Measurements from ENCODE around the gene PPIL1. TPM values are rescaled to one million over a fixed set of nuclear protein-coding genes. Genes with fewer than 3 reads are reported as not detected.

PPIL1 gene
- total and polyA plus RNA-seq, 2 of the 13 experiments (the other 11 are each of a cell fraction or from before 2014, with no cell fraction given): 74.2 to 144 TPM

DNA sequence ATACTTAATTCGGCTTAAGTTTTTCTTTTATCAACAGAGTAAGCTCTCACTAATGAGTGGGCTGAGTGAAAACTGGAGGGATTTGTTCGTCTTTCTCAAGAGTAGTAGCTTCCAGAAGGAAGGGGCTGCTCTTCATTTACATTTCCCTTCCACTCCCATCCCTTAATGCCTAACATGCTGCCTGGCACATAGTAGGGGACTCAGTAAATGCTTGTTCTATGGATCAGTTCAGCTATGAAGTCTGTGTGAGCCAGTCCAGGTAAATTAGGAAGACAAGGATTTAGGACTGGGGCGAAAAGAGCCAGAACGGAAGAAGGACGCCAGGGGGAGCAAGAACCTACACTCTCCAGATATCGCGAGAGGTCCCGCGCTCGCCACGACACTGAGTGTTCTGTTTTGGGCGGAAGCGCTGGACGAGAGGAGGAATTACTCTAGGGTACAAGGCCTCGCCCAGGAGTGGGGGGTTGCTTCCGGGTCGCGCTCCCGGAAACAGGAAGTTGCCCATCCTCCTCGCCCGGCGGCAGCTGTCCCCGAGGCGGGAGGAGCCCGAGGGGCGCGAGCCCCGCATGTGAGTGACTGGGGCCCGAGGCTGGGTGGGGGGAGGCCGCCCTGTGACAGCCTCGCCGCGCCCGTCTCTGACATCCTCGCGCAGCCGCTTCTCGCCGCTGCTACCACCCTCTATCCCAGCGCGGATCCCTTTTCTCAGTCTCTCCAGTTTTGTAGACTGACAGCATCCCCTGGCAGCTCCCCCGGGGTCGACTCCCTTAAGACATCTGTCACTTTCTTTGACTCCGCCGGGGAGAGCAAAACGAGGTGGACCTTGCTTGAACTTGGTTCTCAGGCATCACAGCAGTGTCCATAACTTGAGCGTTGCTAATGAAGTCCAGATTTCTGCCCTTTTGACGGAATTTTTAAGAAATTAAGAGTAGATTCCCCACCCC, 11.1 kb upstream of the PPIL1 start, which contains the start of gene C6orf89 (continued):
- TF ChIP-seq, protein P1, sequence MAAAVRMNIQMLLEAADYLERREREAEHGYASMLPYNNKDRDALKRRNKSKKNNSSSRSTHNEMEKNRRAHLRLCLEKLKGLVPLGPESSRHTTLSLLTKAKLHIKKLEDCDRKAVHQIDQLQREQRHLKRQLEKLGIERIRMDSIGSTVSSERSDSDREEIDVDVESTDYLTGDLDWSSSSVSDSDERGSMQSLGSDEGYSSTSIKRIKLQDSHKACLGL (CRISPR knock-in tag; IDR thresholded peaks at IDR 0.05): peak; percentile 92
- TF ChIP-seq MAF1 (CRISPR knock-in tag; IDR thresholded peaks at IDR 0.05; ENCODE audit: borderline replicate concordance) (peak; percentile 77; the same call in 1 of the 2 replicates), ATF7-NPFF (CRISPR knock-in tag; IDR thresholded peaks at IDR 0.05; ENCODE audit: low read depth) (peak; percentile 96), ZNF33A (CRISPR knock-in tag; IDR thresholded peaks at IDR 0.05; ENCODE audit: borderline replicate concordance) (peak; percentile 95; the same call in 1 of the 2 replicates), PHF21A (CRISPR knock-in tag; IDR thresholded peaks at IDR 0.05) (peak; percentile 95), ZBTB7A (CRISPR knock-in tag; IDR thresholded peaks at IDR 0.05) (no peak; the same call in none of the 2 replicates), ZMAT3 (CRISPR knock-in tag; conservative IDR thresholded peaks at IDR 0.05) (peak; percentile 97), ZNF737 (CRISPR knock-in tag; IDR thresholded peaks at IDR 0.05; ENCODE audit: borderline replicate concordance) (no peak; the same call in 1 of the 2 replicates), XRCC5 (optimal IDR thresholded peaks at IDR 0.05; ENCODE audit: low read length) (peak; percentile 99), PHF8 (CRISPR knock-in tag; IDR thresholded peaks at IDR 0.05) (peak; percentile 81), ZNF619 (CRISPR knock-in tag; IDR thresholded peaks at IDR 0.05) (no peak; the same call in 1 of the 2 replicates), PAX8 (CRISPR knock-in tag; IDR thresholded peaks at IDR 0.05; ENCODE audit: borderline replicate concordance) (no peak), HOXA5 (CRISPR knock-in tag; IDR thresholded peaks at IDR 0.05) (peak; percentile 92), ZNF83 (CRISPR knock-in tag; IDR thresholded peaks at IDR 0.05; ENCODE audit: borderline replicate concordance) (peak; percentile 85), ZNF567 (CRISPR knock-in tag; IDR thresholded peaks at IDR 0.05; ENCODE audit: borderline replicate concordance) (peak; percentile 75; the same call in 1 of the 2 replicates), ZNF724P (CRISPR knock-in tag; IDR thresholded peaks at IDR 0.05; ENCODE audit: borderline replicate concordance) (peak; percentile 98), ARNTL (CRISPR knock-in tag; IDR thresholded peaks at IDR 0.05) (peak; percentile 89), ZNF563 (CRISPR knock-in tag; IDR thresholded peaks at IDR 0.05) (peak; percentile 89), ZNF713 (CRISPR knock-in tag; IDR thresholded peaks at IDR 0.05) (peak; percentile 91; the same call in 1 of the 2 replicates)
- TF ChIP-seq, protein P2, sequence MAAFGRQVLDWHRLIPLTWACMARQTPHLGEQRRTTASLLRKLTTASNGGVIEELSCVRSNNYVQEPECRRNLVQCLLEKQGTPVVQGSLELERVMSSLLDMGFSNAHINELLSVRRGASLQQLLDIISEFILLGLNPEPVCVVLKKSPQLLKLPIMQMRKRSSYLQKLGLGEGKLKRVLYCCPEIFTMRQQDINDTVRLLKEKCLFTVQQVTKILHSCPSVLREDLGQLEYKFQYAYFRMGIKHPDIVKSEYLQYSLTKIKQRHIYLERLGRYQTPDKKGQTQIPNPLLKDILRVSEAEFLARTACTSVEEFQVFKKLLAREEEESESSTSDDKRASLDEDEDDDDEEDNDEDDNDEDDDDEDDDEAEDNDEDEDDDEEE (CRISPR knock-in tag; IDR thresholded peaks at IDR 0.05): peak; percentile 92
- TF ChIP-seq, protein P3, sequence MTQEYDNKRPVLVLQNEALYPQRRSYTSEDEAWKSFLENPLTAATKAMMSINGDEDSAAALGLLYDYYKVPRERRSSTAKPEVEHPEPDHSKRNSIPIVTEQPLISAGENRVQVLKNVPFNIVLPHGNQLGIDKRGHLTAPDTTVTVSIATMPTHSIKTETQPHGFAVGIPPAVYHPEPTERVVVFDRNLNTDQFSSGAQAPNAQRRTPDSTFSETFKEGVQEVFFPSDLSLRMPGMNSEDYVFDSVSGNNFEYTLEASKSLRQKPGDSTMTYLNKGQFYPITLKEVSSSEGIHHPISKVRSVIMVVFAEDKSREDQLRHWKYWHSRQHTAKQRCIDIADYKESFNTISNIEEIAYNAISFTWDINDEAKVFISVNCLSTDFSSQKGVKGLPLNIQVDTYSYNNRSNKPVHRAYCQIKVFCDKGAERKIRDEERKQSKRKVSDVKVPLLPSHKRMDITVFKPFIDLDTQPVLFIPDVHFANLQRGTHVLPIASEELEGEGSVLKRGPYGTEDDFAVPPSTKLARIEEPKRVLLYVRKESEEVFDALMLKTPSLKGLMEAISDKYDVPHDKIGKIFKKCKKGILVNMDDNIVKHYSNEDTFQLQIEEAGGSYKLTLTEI (CRISPR knock-in tag; conservative IDR thresholded peaks at IDR 0.05): no peak
- TF ChIP-seq, protein P4, sequence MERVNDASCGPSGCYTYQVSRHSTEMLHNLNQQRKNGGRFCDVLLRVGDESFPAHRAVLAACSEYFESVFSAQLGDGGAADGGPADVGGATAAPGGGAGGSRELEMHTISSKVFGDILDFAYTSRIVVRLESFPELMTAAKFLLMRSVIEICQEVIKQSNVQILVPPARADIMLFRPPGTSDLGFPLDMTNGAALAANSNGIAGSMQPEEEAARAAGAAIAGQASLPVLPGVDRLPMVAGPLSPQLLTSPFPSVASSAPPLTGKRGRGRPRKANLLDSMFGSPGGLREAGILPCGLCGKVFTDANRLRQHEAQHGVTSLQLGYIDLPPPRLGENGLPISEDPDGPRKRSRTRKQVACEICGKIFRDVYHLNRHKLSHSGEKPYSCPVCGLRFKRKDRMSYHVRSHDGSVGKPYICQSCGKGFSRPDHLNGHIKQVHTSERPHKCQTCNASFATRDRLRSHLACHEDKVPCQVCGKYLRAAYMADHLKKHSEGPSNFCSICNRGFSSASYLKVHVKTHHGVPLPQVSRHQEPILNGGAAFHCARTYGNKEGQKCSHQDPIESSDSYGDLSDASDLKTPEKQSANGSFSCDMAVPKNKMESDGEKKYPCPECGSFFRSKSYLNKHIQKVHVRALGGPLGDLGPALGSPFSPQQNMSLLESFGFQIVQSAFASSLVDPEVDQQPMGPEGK (CRISPR knock-in tag; IDR thresholded peaks at IDR 0.05): peak; percentile 96

Data from HepG2 (cell line).